ENCODE measurements around the gene MED16.

GRCh38 chr19:861756-862580, 31.0 kb downstream of the MED16 start:
- TF ChIP-seq POLR2A (IDR thresholded peaks at IDR 0.05; ENCODE audit: low read depth, low read length) (no peak), POLR2AphosphoS5 (IDR thresholded peaks at IDR 0.05; ENCODE audit: low read depth, low read length) (no peak), TAF1 (IDR thresholded peaks at IDR 0.05; ENCODE audit: low read depth, low read length) (no peak), PAX5 (IDR thresholded peaks at IDR 0.05; ENCODE audit: insufficient read depth, low read length, severe bottlenecking) (no peak), SPI1 (IDR thresholded peaks at IDR 0.05; ENCODE audit: low read depth, low read length) (no peak)

Data from GM12891 (cell line).